ENCODE measurements around the gene RAB31.

DNA sequence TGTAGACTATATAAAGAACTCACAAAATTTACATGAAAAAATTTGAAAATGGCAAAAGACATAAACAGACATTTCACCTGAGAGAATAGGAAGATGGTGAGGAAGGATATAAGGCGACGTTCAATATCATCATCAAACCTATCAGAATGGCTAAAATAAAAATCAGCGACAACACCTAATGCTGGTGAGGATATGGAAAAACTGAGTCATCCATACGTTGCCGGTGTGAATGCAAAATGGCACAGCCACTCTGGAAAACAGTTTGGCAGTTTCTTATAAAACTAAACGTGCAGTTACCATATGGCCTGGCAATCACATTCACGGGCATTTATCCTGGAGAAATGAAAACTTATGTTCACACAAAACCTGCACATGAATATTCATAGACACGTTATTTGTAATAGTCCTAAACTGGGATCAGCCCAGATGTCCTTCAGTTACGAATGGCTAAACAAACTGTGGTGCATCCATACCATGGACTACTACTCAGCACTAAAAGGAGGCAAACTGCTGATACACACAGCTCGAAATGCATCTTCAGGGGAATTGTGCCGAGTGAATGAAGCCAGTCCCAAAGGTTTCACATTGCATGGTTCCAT is 114.6 kb downstream of the RAB31 start:
- TF ChIP-seq POLR2A (IDR thresholded peaks at IDR 0.05) (no peak), CTCF (IDR thresholded peaks at IDR 0.05) (no peak)
